ENCODE measurements around the gene SEMA5A. TPM values are rescaled to one million over a fixed set of nuclear protein-coding genes. Genes with fewer than 3 reads are reported as not detected.
A peak's percentile ranks its signal among the peaks of the same experiment; 100 is the strongest.

SEMA5A gene
- polyA plus RNA-seq, 3 donors: not detected

- Mint-ChIP-seq H3K4me3 (no peak overlapping the region), H3K27ac (peak overlapping the region in 1 of 7 donors; percentile 23), H3K4me1 (no peaks in the 10 kb centered on the region), H3K27me3 (ENCODE audit: low read depth in 3 of 3) (peaks cover 0 to 2% (median 0%) of the 10 kb centered on the region in 3 donors), H3K9me3 (peaks cover 0 to 13% (median 4%) of the 10 kb centered on the region in 7 donors), H3K36me3 (no peaks in the 10 kb centered on the region)
- H2AFZ ChIP-seq (ENCODE audit: insufficient read depth, low read depth, low read length, poor library complexity, severe bottlenecking): no peak overlapping the region
- H3K4me3 ChIP-seq (replicated peaks in 1 of 3; ENCODE audit: low read depth in 2 of 3, low read length in 3 of 3): no peak overlapping the region
- WGBS (ENCODE audit: insufficient coverage): 100% methylated on average over 1 of the region's 2 CpGs
- no peak for DNase-seq
- TF ChIP-seq CTCF (IDR thresholded peaks at IDR 0.05): no peak
- H3K4me2 ChIP-seq (replicated peaks; ENCODE audit: extremely low read depth, low read length, poor library complexity, severe bottlenecking): no peak overlapping the region
- H4K20me1 ChIP-seq (ENCODE audit: insufficient read depth, low read length): no peaks in the 10 kb centered on the region
- H3K9ac ChIP-seq (ENCODE audit: insufficient read depth, low read length, poor library complexity, severe bottlenecking): no peak overlapping the region
- no peaks in the 10 kb centered on the region for H3K27me3 ChIP-seq (ENCODE audit: control insufficient read depth in 2 of 2, insufficient read depth in 2 of 2, low read length in 2 of 2)
- no peaks in the 10 kb centered on the region for H3K4me1 ChIP-seq (ENCODE audit: control insufficient read depth in 1 of 2, insufficient read depth in 2 of 2, low read length in 2 of 2)
- H3K36me3 ChIP-seq (replicated peaks in 1 of 2; ENCODE audit: control insufficient read depth in 1 of 2, insufficient read depth in 2 of 2, low read length in 2 of 2): no peaks in the 10 kb centered on the region
- peaks cover 0 to 4% of the 10 kb centered on the region in 2 donors for H3K9me3 ChIP-seq (replicated peaks in 1 of 2; ENCODE audit: control insufficient read depth in 1 of 2, insufficient read depth in 1 of 2, low read length in 2 of 2)
- H3K27ac ChIP-seq (ENCODE audit: low read depth in 1 of 2, low read length in 2 of 2): no peak overlapping the region
- intact Hi-C loops (cut with micrococcal nuclease): no loop called here
- H3K79me2 ChIP-seq (ENCODE audit: insufficient read depth, low read length): no peaks in the 10 kb centered on the region
These were observed 205.8 kb downstream of the SEMA5A start for GRCh38 chr5:9340085-9340484.

- Histone ChIP-seq H2AFZ (ENCODE audit: insufficient read depth, low read depth, low read length, poor library complexity, severe bottlenecking) (no peak overlapping the region), H3K27ac (ENCODE audit: low read depth in 1 of 2, low read length in 2 of 2) (no peak overlapping the region), H3K4me1 (ENCODE audit: control insufficient read depth in 1 of 2, insufficient read depth in 2 of 2, low read length in 2 of 2) (no peaks in the 10 kb centered on the region), H3K9me3 (replicated peaks in 1 of 2; ENCODE audit: control insufficient read depth in 1 of 2, insufficient read depth in 1 of 2, low read length in 2 of 2) (peaks cover 0 to 4% of the 10 kb centered on the region in 2 donors), H4K20me1 (ENCODE audit: insufficient read depth, low read length) (no peaks in the 10 kb centered on the region), H3K79me2 (ENCODE audit: insufficient read depth, low read length) (no peaks in the 10 kb centered on the region), H3K4me2 (replicated peaks; ENCODE audit: extremely low read depth, low read length, poor library complexity, severe bottlenecking) (no peak overlapping the region), H3K27me3 (ENCODE audit: control insufficient read depth in 2 of 2, insufficient read depth in 2 of 2, low read length in 2 of 2) (no peaks in the 10 kb centered on the region), H3K9ac (ENCODE audit: insufficient read depth, low read length, poor library complexity, severe bottlenecking) (no peak overlapping the region), H3K36me3 (replicated peaks in 1 of 2; ENCODE audit: control insufficient read depth in 1 of 2, insufficient read depth in 2 of 2, low read length in 2 of 2) (no peaks in the 10 kb centered on the region), H3K4me3 (replicated peaks in 1 of 3; ENCODE audit: low read depth in 2 of 3, low read length in 3 of 3) (no peak overlapping the region)
- no peak for DNase-seq
- no peaks in the 10 kb centered on the region for H3K4me1 Mint-ChIP-seq
- H3K4me3 Mint-ChIP-seq: no peak overlapping the region
- H3K36me3 Mint-ChIP-seq: no peaks in the 10 kb centered on the region
- intact Hi-C loops (cut with micrococcal nuclease): no loop called here
- no CpG with 5 or more reads among the region's 3 CpGs for WGBS (ENCODE audit: insufficient coverage)
- H3K9me3 Mint-ChIP-seq: peaks cover 0 to 14% (median 4%) of the 10 kb centered on the region in 7 donors
- no peak overlapping the region for H3K27ac Mint-ChIP-seq
- peaks cover 0 to 2% (median 0%) of the 10 kb centered on the region in 3 donors for H3K27me3 Mint-ChIP-seq (ENCODE audit: low read depth in 3 of 3)
- peak; percentile 41 for TF ChIP-seq CTCF (IDR thresholded peaks at IDR 0.05)
These were observed 206.6 kb downstream of the SEMA5A start for GRCh38 chr5:9339206-9339818.
